GM10266 (cell line): Measurements from ENCODE around the gene RET.

Experiments
- DNase-seq: peaks from one replicate; pipeline ENCODE4 v3.0.0; 2012; ENCODE audit errors: extremely low spot score
- TF ChIP-seq, protein P1 (sequence below): IDR thresholded peaks from 2 replicates; pipeline ENCODE4 v1.5.1; 2012; ENCODE audit warnings: mild to moderate bottlenecking, low read depth; ENCODE audit not compliant: control insufficient read depth, insufficient read depth; ENCODE audit errors: missing control alignments

The RET gene

GRCh38 chr10:43036481-43037428, 40.1 kb upstream of the RET start:
- TF ChIP-seq, protein P1, sequence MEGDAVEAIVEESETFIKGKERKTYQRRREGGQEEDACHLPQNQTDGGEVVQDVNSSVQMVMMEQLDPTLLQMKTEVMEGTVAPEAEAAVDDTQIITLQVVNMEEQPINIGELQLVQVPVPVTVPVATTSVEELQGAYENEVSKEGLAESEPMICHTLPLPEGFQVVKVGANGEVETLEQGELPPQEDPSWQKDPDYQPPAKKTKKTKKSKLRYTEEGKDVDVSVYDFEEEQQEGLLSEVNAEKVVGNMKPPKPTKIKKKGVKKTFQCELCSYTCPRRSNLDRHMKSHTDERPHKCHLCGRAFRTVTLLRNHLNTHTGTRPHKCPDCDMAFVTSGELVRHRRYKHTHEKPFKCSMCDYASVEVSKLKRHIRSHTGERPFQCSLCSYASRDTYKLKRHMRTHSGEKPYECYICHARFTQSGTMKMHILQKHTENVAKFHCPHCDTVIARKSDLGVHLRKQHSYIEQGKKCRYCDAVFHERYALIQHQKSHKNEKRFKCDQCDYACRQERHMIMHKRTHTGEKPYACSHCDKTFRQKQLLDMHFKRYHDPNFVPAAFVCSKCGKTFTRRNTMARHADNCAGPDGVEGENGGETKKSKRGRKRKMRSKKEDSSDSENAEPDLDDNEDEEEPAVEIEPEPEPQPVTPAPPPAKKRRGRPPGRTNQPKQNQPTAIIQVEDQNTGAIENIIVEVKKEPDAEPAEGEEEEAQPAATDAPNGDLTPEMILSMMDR = no peak

DNA sequence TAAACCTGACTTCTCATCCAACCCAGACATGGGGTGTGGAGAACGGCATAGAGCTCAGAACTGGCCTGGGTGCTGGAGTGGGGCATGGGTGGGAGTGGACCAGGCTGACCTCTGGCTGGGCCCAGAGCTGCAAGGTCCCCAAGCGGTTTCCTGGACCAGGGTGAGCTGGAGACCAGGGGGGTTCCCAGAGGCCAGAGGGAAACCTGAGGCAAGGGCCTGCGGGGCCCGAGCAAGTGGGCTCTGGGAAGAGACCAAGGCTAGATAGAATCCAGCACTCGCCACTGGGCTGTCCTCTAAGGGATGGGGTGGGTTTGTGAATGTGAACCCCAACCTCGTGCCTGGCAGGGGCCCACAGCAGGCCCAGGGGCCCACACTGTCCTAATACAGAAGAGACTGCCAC, 39.4 kb upstream of the RET start:
- DNase-seq = no peak
- TF ChIP-seq, protein P1 = no peak

More at GRCh38 chr10:43036481-43037428, 40.1 kb upstream of the RET start:
- DNase-seq = no peak

DNA sequence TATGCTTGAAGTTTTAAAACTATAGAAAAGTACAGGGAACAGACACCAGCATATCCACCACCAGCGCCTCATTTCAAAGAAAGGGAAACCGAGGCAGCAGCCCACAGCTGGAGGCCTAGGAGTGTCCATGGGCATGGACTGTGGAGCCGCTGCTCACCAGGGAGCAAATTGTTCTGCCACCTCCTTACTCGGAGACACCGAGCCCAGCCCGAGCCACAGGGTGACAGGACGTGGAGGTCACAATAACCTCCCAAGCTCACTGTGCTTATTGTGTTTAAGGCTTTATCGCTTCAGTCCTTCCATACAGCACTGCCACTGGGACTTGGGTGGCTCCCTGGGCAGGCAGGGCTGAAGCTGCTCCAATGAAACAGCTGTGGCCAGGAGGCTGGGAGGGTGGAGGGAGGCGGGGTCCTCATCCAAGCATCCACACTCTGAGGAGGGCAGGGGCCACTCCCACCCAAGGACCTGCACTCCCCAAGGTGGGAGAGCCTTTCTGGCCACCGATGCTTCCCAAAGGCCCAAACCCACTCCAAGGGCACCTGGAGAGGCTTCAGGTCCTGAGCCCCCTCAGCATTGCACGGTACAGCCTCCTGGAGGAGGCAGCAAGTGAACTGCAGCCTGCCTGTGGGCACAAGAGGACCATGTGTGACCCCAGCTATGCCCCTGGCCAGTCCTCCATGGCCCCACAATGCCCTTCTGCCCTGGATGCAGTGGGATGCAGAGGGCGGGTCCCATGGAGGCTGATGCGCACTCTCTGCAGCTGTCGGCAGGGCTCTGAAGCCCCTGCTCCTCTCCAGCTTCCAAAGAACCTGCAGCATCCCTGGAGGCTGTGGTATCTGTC, 38.7 kb upstream of the RET start:
- no peak for DNase-seq
- TF ChIP-seq, protein P1 = no peak

DNA sequence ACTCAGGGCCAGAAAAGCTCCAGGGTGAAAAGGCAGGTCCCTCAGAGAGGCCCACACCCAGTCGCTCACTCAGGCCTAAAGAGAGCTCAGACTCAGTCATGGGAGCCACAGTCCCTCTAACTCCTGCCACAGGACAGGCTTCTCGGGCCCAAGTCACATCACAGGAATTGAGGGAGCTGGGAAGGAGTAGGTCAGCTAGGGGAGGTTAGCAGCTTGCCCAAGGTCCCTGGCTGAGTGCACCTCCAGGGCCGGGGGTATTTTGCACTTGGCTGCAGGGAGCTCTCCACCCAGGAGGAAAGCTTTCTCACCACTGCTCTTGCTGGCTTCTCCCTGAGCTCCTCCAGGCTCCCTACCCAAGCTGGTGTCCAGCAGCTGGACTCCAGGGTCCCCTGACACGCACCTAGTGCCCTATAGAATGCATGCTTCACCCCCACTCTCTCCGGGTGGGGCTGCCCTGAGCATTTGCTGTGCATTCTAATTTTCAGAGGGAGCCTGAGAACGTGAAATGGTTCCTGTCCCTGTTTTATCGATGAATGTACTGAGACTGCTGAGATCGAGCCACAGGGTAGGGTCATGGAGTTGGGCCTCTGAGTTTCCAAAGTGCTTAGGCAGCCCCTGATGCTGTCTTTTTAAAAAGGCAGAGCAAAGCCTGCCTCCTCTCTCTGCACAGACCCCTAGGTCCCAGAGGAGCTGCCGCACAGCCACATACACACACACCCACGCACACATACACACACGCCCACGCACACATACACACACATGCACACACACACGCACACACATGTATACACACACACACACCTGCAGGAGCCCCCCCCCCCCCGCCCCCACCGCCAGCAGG, 37.9 kb upstream of the RET start:
- TF ChIP-seq, protein P1 = no peak
- DNase-seq = no peak

- TF ChIP-seq, protein P1 = no peak
- DNase-seq = no peak
These were observed 37.0 kb upstream of the RET start for GRCh38 chr10:43039624-43040481.
